ENCODE measurements around the gene NCK1. TPM values are rescaled to one million over a fixed set of nuclear protein-coding genes. Genes with fewer than 3 reads are reported as not detected.
"Not testable (repeated sequence)": the region's sequence is repeated elsewhere in the genome, so short reads cannot be mapped to it uniquely, and the experiment has no call there.

The NCK1 gene
- total RNA-seq, 8 experiments from 2014 or later: 22.7 to 56.4 (median 33.0) TPM

DNA sequence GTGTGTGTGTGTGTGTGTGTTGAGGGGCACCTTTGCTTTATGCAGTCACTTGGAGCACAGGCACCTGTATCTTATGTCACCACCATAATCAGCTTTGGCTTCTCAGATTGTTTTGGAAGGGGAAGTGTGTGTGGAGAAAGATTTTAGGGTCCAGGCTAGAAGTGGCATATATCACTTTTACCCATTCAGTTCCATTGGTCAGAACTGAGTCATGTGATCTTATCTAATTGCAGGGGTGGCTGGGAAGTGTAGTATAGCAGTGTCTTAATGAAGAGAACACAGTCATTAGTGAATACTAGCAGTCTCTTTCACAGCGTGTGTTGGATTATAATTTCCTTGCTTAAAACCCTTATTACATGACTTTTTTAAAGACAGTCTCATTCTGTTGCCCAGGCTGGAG lies 20.6 kb downstream of the NCK1 start:
- Histone ChIP-seq H3K4me3 (no peak overlapping the region), H3K4me1 (replicated peaks in 1 of 2) (peaks cover 0 to 10% of the 10 kb centered on the region in 2 donors), H3K27ac (no peak overlapping the region)
- in situ Hi-C loops (cut with MboI; ENCODE audit: low pct_unique_long_range_greater_than_20kb in 2 of 9, low sequenced_read_pairs in 9 of 9, unreplicated experiment in 9 of 9): no loop called here
- 100% methylated on average over 1 of the region's 1 CpG; no CpG with 5 or more reads in 9 of the 10 experiments for WGBS, 10 experiments
- peak in 1 of 8 experiments; percentile 40 for ATAC-seq (replicated peaks in 6 of 8)

DNA sequence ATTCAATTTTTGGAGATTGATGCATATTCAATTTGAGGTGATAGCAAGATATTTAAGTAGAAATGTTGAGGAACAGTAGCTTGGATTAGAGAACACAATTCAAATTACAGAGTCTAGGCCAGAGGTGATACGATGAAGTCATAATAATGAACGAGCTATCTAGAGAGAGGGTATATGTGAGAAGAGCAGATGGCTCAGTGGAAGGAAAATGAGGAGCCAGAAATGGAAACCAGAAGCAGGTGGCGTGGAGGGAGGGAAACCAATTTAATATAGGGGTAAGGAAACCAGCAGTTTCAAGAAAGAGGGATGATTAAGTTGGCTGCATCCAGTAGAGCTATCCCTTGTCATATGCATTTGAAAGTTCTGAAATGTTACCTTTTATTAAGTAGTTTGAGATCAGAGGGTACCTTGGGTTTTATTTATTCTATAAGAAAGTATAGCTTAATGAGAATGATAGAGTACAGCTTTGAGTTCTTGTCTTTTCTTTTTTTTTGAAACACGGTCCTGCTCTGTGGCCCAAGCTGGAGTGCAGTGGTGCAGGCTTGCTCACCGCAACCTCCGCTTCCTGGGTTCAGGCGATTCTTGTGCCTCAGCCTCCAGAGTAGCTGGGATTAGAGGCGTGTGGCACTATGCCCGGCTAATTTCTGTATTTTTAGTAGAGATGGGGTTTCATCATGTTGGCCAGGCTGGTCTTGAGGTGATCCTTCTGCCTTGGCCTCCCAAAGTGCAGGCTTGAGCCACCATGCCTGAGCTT lies 22.1 kb downstream of the NCK1 start:
- ATAC-seq (replicated peaks in 6 of 8): peak in 2 of 8 experiments; percentile 32 to 47
- WGBS, 10 experiments: 50 to 98% (median 88%) methylated on average over 1 to 9 of the region's 9 CpGs; no CpG with 5 or more reads in 1 of the 10 experiments
- Histone ChIP-seq H3K4me3 (no peak overlapping the region), H3K4me1 (replicated peaks in 1 of 2) (peaks cover 0 to 10% of the 10 kb centered on the region in 2 donors), H3K27ac (no peak overlapping the region)
- in situ Hi-C loops (cut with MboI; ENCODE audit: low pct_unique_long_range_greater_than_20kb in 2 of 9, low sequenced_read_pairs in 9 of 9, unreplicated experiment in 9 of 9): no loop called here

DNA sequence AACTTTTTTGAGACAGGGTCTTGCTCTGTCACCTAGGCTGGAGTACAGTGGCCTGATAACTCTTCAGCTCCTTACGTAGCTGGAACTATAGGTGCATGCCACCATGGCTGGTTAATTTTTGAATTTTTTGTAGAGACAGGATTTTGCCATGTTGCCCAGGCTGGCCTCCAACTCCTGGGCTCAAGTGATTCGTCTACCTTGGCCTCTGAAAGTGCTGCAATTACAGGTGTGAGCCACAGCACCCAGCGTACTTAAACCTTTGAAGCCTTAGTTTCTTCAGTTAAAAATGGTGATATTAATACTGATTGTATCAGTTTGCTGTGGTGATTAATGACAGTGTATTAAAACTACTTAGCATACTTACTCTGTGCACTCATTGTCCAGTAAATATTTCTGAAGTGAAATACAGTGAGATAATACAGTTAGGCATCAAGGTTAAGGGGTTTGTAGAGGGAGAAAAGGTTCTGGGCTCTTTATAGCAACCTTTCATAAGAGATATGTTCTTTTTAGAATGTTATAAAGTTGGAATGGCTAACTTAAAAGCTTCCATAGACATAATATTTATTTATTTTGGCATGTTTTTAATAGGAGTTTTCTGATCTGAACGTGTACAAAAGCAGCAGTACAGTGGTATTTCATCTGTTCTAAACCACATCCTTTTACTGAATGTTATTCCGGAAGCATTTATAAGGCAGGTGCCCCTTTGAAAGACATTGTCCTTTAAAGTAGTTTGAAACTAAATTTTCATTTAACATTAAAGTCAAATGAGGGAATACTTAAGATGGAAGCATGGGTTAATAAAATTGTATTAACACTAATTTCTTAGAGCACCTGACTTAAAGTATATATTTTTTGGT lies 23.6 kb downstream of the NCK1 start:
- Histone ChIP-seq H3K4me3 (no peak overlapping the region), H3K27ac (no peak overlapping the region), H3K4me1 (replicated peaks in 1 of 2) (peaks cover 0 to 10% of the 10 kb centered on the region in 2 donors)
- ATAC-seq (replicated peaks in 6 of 8): no peak
- WGBS, 10 experiments: 56 to 97% (median 91%) methylated on average over 1 to 5 of the region's 5 CpGs
- in situ Hi-C loops (cut with MboI; ENCODE audit: low pct_unique_long_range_greater_than_20kb in 2 of 9, low sequenced_read_pairs in 9 of 9, unreplicated experiment in 9 of 9): no loop called here

DNA sequence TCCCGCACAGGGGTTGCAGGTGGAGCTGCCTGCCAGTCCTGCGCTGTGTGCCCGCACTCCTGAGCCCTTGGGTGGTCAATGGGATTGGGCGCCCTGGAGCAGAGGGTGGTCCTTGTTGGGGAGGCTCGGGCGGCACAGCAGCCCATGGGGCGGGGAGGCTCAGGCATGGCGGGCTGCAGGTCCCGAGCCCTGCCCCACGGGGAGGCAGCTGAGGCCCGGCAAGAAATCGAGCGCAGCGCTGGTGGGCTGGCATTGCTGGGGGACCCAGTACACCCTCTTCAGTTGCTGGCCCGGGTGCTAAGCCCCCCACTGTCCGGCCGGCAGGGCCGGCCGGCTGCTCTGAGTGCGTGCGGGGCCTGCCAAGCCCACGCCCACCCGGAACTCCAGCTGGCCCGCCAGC lies 27.9 kb downstream of the NCK1 start:
- 70% methylated on average over 6 of the region's 24 CpGs; no CpG with 5 or more reads in 9 of the 10 experiments for WGBS, 10 experiments
- in situ Hi-C loops (cut with MboI; ENCODE audit: low pct_unique_long_range_greater_than_20kb in 2 of 9, low sequenced_read_pairs in 9 of 9, unreplicated experiment in 9 of 9): no loop called here
- no peak for ATAC-seq (replicated peaks in 6 of 8)
- Histone ChIP-seq H3K4me1 (replicated peaks in 1 of 2) (no peaks in the 10 kb centered on the region), H3K27ac (no peak overlapping the region), H3K4me3 (no peak overlapping the region)

DNA sequence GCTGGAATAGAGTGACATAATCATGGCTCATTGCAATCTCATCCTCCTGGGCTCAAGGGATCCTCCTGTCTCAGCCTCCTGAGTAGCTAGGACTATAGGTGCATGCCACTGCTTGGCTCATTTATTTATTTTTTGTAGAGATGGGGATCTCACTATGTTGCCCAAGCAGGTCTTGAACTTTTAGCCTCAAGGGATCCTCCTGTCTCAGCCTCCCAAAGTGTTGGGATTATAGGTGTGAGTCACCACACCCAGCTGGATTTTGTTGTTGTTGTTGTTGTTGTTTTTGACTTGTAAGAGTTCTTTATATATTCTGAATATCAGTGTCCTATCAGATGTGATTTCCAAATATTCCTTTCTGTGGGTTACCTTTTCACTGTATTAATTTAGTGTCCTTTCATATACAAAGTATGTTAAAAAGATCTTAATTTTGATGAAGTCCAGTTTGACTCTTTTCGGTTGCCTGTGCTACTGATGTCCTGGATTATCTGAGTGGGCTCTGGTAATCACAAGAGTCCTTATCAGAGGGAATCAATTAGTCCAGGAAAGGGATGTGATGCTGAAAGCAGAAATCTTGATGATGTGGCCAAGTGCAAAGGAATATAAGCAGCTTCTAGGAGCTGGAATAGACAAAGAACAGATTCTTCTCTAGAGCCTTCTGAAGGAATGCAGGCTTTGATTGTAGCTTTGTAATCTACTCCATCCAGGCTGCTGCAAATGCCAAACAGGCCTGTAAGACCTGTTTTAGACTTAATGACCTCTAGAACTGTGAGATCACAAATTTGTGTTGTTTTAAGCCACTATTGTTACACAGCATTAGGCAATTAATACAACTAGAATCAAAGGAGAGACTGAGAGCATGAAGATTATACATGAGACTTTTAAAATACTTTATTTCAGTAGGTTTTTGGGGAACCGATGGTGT lies 30.2 kb downstream of the NCK1 start:
- ATAC-seq (replicated peaks in 6 of 8): no peak
- WGBS, 10 experiments: 0 to 100% (median 71%) methylated on average over 1 to 2 of the region's 2 CpGs; no CpG with 5 or more reads in 2 of the 10 experiments
- in situ Hi-C loops (cut with MboI; ENCODE audit: low pct_unique_long_range_greater_than_20kb in 2 of 9, low sequenced_read_pairs in 9 of 9, unreplicated experiment in 9 of 9): no loop called here
- Histone ChIP-seq H3K4me1 (replicated peaks in 1 of 2) (no peaks in the 10 kb centered on the region), H3K4me3 (no peak overlapping the region), H3K27ac (no peak overlapping the region)

DNA sequence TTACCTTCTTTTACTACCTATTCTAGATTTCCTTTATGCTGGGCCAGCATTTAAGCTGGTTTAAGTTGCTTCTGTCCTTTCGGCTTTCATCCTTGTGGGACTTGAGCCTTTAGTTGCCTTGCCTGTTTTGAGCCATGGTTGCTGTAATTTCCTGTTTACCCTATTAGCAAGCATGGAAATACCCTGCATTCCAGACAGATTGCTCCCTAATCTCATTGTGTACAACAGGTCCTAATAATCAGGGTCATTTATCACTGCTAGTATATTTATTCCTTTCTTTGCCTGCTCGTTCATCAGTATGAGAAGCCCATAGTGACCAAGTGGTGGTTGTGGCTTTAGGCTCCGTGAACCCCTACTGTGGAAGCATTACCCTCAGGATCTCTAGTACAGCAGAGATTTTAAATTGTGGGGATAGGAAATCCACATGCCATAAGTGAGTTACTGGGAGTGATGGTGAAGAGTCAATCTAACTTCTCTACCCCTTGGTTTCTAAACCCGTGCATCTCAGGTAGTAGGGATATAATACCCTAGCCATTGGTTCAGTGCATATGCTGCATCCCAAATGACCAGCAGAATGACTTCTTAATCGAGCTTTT lies 31.9 kb downstream of the NCK1 start:
- no peaks in the 10 kb centered on the region for H3K4me1 ChIP-seq (replicated peaks in 1 of 2)
- WGBS, 10 experiments: 25 to 100% (median 95%) methylated on average over 1 to 4 of the region's 5 CpGs; no CpG with 5 or more reads in 1 of the 10 experiments
- H3K27ac ChIP-seq: no peak overlapping the region
- in situ Hi-C loops (cut with MboI; ENCODE audit: low pct_unique_long_range_greater_than_20kb in 2 of 9, low sequenced_read_pairs in 9 of 9, unreplicated experiment in 9 of 9): no loop called here
- no peak overlapping the region for H3K4me3 ChIP-seq
- peak in 1 of 8 experiments; percentile 27 for ATAC-seq (replicated peaks in 6 of 8)

DNA sequence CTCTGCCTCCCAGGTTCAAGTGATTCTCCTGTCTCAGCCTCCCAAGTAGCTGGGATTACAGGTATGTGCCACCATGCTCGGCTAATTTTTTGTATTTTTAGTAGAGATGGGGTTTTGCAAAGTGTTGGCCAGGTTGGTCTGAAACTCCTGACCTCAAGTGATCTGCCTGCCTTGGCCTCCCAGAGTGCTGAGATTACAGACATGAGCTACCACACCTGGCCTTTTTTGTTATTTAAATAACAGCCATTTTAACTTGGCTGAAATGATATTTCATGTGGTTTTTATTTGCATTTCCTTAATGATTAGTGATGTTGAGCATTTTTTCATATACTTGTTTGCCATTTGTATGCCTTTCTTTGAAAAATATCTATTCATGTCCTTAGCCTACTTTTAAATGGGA lies 35.2 kb downstream of the NCK1 start:
- H3K27ac ChIP-seq; in situ Hi-C loops (cut with MboI; ENCODE audit: low pct_unique_long_range_greater_than_20kb in 2 of 9, low sequenced_read_pairs in 9 of 9, unreplicated experiment in 9 of 9); ATAC-seq (replicated peaks in 6 of 8); H3K4me1 ChIP-seq (replicated peaks in 1 of 2); H3K4me3 ChIP-seq: not testable (repeated sequence)
- 45 to 100% (median 100%) methylated on average over 1 of the region's 1 CpG; no CpG with 5 or more reads in 3 of the 10 experiments for WGBS, 10 experiments

DNA sequence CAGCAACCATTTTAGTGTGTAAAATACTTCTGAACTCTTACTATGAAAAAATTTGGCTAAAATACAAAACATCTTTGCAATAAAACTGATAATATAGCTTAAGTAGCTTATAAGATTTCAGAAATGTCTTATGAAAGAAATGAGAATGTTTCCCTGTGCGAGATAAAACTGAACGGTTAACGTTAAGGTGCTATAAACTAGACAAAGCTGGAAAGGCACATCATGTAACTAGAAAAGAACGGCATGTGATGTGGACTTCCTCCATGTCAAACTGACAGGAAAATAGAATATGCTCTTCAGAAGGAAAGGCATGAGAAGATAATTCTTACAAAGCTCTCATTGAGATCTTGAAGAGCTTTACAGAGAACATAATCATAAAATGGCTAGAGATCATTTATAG lies 36.5 kb downstream of the NCK1 start:
- no peaks in the 10 kb centered on the region for H3K4me1 ChIP-seq (replicated peaks in 1 of 2)
- 62 to 100% (median 95%) methylated on average over 2 to 4 of the region's 4 CpGs; no CpG with 5 or more reads in 1 of the 10 experiments for WGBS, 10 experiments
- H3K27ac ChIP-seq: no peak overlapping the region
- in situ Hi-C loops (cut with MboI; ENCODE audit: low pct_unique_long_range_greater_than_20kb in 2 of 9, low sequenced_read_pairs in 9 of 9, unreplicated experiment in 9 of 9): no loop called here
- no peak for ATAC-seq (replicated peaks in 6 of 8)
- H3K4me3 ChIP-seq: no peak overlapping the region

DNA sequence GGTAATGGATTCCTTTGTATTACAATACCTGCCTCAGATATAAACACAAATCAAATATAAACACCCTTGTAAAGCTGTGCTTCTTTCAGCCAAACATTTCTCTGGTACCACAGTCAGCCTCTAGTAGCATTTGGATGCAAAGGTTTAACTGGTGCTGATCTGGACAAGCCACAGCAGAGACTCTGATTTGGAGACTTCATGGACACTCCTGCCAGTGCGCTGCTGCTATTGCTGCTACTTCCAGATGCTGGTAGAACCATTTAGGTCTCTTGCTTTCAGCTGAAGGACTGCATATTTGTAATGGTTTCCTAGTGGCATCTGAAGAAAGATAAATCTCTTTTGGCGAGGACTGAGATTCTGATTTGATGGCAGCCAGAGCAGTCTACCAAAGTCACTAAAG lies 36.9 kb downstream of the NCK1 start:
- Histone ChIP-seq H3K27ac (no peak overlapping the region), H3K4me1 (replicated peaks in 1 of 2) (no peaks in the 10 kb centered on the region), H3K4me3 (no peak overlapping the region)
- in situ Hi-C loops (cut with MboI; ENCODE audit: low pct_unique_long_range_greater_than_20kb in 2 of 9, low sequenced_read_pairs in 9 of 9, unreplicated experiment in 9 of 9): no loop called here
- peak in 1 of 8 experiments; percentile 23 for ATAC-seq (replicated peaks in 6 of 8)
- WGBS, 10 experiments: 0 to 100% (median 92%) methylated on average over 1 to 2 of the region's 2 CpGs; no CpG with 5 or more reads in 1 of the 10 experiments

DNA sequence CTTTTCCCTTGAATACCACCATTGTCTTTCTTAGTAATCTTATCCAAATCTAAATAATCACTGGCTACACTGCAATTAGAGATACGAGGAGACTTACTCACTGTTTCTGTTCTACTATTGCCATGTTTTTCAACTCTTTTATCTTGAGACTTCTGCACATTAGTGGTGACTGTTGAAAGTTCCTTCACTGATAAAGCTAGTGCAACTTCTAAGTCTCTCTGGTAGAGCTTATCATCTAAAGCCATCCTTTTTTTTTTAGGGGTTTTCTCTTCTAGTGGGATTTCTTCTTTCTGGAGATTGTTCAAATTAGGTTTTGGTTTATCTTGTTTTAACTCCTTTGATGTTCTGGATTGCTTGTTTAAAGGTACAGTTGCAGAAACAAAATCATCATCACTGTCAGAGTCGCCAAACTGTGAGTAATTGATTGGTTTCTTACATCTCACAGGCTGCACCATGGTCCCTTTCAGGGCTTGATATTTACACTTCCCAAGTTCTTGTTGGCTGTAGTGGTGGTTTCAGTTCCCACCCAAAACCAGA lies 37.7 kb downstream of the NCK1 start:
- Histone ChIP-seq H3K4me3 (no peak overlapping the region), H3K4me1 (replicated peaks in 1 of 2) (no peaks in the 10 kb centered on the region), H3K27ac (no peak overlapping the region)
- in situ Hi-C loops (cut with MboI; ENCODE audit: low pct_unique_long_range_greater_than_20kb in 2 of 9, low sequenced_read_pairs in 9 of 9, unreplicated experiment in 9 of 9): no loop called here
- no peak for ATAC-seq (replicated peaks in 6 of 8)
- 80 to 100% (median 94%) methylated on average over 1 to 2 of the region's 2 CpGs for WGBS, 10 experiments

DNA sequence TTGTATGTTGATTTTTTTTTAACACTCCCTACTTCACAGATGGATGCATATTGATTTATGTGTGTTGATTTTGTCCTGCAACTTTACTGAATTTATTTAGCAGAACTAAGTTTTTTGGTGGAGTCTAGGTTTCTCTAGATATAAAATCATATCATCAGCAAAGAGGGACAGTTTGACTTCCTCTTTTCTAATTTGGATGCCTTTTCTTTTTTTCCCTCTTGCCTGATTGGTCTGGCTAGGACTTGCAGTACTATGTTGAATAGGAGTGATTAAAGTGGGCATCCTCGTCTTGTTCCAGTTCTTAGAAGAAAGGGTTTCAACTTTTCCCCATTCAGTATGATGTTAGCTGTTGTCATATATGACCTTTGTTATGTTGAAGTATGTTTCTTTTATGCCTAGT lies 38.7 kb downstream of the NCK1 start:
- WGBS, 10 experiments: 50 to 100% (median 92%) methylated on average over 1 of the region's 1 CpG; no CpG with 5 or more reads in 4 of the 10 experiments
- ATAC-seq (replicated peaks in 6 of 8); H3K4me1 ChIP-seq (replicated peaks in 1 of 2); H3K27ac ChIP-seq; in situ Hi-C loops (cut with MboI; ENCODE audit: low pct_unique_long_range_greater_than_20kb in 2 of 9, low sequenced_read_pairs in 9 of 9, unreplicated experiment in 9 of 9); H3K4me3 ChIP-seq: not testable (repeated sequence)

DNA sequence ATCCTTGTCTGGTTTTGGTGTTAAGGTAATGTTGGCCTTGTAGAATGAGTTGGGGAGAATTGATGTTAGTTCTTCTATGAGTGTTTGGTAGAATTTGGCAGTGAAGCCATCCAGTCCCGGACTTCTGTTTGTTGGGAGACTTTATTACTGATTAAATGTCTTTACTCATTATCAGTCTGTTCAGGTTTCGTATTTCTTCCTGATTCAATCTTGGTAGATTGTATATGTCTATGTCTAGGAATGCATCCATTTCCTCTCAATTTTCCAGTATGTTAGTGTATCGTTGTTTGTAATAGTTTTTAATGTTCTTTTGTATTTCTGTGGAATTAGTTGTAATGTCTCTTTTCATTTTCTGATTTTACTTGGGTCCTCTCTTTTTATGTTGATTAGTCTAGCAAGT lies 39.4 kb downstream of the NCK1 start:
- Histone ChIP-seq H3K27ac (no peak overlapping the region), H3K4me3 (no peak overlapping the region), H3K4me1 (replicated peaks in 1 of 2) (no peaks in the 10 kb centered on the region)
- WGBS, 10 experiments: 70 to 100% (median 96%) methylated on average over 1 to 3 of the region's 3 CpGs
- in situ Hi-C loops (cut with MboI; ENCODE audit: low pct_unique_long_range_greater_than_20kb in 2 of 9, low sequenced_read_pairs in 9 of 9, unreplicated experiment in 9 of 9): no loop called here
- ATAC-seq (replicated peaks in 6 of 8): no peak

All from motor neuron (in vitro differentiated cells).